Glutamatergic neuron (in vitro differentiated cells): ENCODE results near the gene CORO7. TPM values are rescaled to one million over a fixed set of nuclear protein-coding genes. Genes with fewer than 3 reads are reported as not detected.

Source experiments
- DNase-seq: peaks from one replicate; pipeline ENCODE4 v3.0.0; 2022
- H3K27ac Mint-ChIP-seq: one replicate; pipeline ENCODE4 v1.8.0; 2020; ENCODE audit warnings: mild to moderate bottlenecking, mixed read lengths, inconsistent platforms; ENCODE audit not compliant: unreplicated experiment
- H3K27me3 Mint-ChIP-seq: one replicate; pipeline ENCODE4 v1.8.0; 2020; ENCODE audit warnings: mild to moderate bottlenecking, moderate library complexity, mixed read lengths, inconsistent platforms; ENCODE audit not compliant: unreplicated experiment
- H3K36me3 Mint-ChIP-seq: one replicate; pipeline ENCODE4 v1.8.0; 2020; ENCODE audit warnings: mild to moderate bottlenecking, mixed read lengths, inconsistent platforms; ENCODE audit not compliant: unreplicated experiment
- H3K4me1 Mint-ChIP-seq: one replicate; pipeline ENCODE4 v1.8.0; 2020; ENCODE audit warnings: mild to moderate bottlenecking, low read depth, mixed read lengths, inconsistent platforms; ENCODE audit not compliant: unreplicated experiment
- H3K4me3 Mint-ChIP-seq: one replicate; pipeline ENCODE4 v1.8.0; 2020; ENCODE audit warnings: mild to moderate bottlenecking, mixed read lengths, inconsistent platforms; ENCODE audit not compliant: unreplicated experiment
- H3K9me3 Mint-ChIP-seq: one replicate; pipeline ENCODE4 v1.8.0; 2020; ENCODE audit warnings: mild to moderate bottlenecking, moderate library complexity, mixed read lengths, inconsistent platforms; ENCODE audit not compliant: unreplicated experiment
- total RNA-seq: library from RNA; stranded (reverse); fragmentation: NEBNext Ultra II Directional; extraction: Animal tissue kit (Norgen Biotek cat#: 25700); gene quantifications from one replicate; pipeline ENCODE4 v1.2.1, GENCODE V29; 2021; ENCODE audit not compliant: unreplicated experiment
- TF ChIP-seq, protein P1 (sequence below): fragments of 200-600 bp; sonication (generic); IDR thresholded peaks from one replicate; pipeline ENCODE4 v1.5.0; 2021; ENCODE audit not compliant: partially characterized antibody, unreplicated experiment

Gene CORO7
- total RNA-seq, 1 donor from 2014 or later: 200 TPM

DNA sequence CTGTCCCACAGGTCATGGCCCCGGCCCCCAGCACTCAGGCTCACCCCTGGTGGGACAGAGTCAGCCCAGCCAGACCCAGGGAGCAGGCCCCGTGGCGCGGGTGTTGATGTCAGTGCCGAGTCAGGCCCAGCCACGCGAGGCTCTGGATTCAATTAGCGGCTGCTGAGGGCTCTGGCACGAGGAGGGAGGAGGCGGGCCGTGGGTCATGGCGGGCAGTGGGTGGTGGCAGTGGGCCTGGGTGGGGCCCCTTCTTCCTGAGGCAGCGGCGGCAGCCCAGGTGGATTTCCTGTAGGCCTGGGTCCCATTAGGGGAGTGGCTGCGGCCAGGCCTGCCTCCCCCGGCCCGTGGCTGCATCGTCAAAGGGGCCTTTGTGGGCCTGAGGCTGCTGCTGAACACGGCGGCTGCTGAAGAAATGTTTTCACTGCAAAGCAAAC, 31.9 kb downstream of the CORO7 start:
- Mint-ChIP-seq H3K36me3 (no peaks in the 10 kb centered on the region), H3K4me1 (peaks cover 4% of the 10 kb centered on the region), H3K4me3 (no peak overlapping the region), H3K27me3 (peaks cover 11% of the 10 kb centered on the region), H3K9me3 (peaks cover 6% of the 10 kb centered on the region), H3K27ac (no peak overlapping the region)
- TF ChIP-seq, protein P1, sequence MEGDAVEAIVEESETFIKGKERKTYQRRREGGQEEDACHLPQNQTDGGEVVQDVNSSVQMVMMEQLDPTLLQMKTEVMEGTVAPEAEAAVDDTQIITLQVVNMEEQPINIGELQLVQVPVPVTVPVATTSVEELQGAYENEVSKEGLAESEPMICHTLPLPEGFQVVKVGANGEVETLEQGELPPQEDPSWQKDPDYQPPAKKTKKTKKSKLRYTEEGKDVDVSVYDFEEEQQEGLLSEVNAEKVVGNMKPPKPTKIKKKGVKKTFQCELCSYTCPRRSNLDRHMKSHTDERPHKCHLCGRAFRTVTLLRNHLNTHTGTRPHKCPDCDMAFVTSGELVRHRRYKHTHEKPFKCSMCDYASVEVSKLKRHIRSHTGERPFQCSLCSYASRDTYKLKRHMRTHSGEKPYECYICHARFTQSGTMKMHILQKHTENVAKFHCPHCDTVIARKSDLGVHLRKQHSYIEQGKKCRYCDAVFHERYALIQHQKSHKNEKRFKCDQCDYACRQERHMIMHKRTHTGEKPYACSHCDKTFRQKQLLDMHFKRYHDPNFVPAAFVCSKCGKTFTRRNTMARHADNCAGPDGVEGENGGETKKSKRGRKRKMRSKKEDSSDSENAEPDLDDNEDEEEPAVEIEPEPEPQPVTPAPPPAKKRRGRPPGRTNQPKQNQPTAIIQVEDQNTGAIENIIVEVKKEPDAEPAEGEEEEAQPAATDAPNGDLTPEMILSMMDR: no peak
- peak; percentile 35 for DNase-seq

DNA sequence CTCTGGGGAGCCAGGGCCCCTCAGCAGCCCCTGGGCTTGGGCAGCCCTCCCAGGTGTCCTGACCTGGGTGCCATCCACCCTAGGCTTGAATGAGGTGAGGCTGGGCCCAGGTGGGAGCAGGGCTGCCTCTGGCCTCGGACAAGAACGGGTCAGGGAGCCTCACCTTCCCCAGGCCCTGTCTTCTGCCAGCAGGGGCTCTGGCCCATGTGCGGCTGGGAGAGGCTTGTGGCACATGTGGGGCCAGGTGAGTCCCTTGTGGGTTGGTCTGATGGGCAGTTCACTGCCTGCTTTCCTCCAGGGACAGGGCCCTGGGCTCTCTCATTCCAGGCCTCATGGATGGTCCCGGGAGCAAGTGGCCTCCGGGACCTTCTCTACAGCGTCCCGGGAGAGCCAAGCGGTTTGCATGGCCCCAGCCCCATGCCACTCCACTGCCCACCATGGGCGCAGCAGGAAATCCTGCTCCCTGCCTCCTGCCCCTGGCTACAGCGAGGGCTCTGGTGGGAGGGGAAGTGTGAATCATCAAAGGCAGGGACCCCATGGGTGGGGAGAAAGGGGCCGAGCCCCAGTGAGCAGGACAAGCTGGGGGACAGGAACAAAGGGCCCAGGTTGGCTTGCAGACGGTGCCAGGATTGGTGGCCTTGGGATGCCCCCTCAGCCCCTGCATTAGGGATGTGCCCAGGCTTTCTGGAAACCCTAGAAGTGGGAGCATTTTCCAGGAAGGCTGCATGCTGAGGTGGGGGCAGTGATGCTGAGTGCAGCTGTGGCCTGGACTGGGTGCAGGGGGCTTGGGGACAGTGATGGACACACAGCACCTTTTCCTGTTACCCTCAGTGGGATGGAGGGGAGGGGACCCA, 32.6 kb downstream of the CORO7 start:
- TF ChIP-seq, protein P1: no peak
- peak; percentile 2 for DNase-seq
- Mint-ChIP-seq H3K9me3 (peaks cover 6% of the 10 kb centered on the region), H3K4me3 (no peak overlapping the region), H3K4me1 (peaks cover 2% of the 10 kb centered on the region), H3K27ac (no peak overlapping the region), H3K27me3 (peaks cover 11% of the 10 kb centered on the region), H3K36me3 (no peaks in the 10 kb centered on the region)

DNA sequence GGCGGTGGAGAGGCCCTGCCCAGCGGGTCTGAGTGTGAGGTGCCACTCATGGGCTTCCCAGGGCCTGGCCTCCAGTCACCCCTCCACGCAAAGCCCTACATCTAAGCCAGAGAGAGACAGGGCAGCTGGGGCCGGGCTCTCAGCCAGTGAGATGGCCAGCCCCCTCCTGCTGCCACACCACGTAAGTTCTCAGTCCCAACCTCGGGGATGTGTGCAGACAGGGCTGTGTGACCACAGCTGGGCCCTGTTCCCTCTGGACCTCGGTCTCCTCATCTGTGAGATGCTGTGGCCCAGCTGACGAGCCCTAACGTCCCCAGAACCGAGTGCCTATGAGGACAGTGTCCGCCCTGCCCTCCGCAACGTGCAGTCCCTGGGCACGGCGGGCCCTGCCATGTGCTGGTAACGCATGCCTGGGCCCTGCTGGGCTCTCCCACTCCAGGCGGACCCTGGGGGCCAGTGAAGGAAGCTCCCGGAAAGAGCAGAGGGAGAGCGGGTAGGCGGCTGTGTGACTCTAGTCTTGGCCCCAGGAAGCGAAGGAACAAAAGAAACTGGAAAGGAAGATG, 33.5 kb downstream of the CORO7 start:
- TF ChIP-seq, protein P1: no peak
- Mint-ChIP-seq H3K36me3 (no peaks in the 10 kb centered on the region), H3K4me1 (peaks cover 3% of the 10 kb centered on the region), H3K27me3 (peaks cover 12% of the 10 kb centered on the region), H3K27ac (no peak overlapping the region), H3K4me3 (no peak overlapping the region), H3K9me3 (peaks cover 6% of the 10 kb centered on the region)
- no peak for DNase-seq

DNA sequence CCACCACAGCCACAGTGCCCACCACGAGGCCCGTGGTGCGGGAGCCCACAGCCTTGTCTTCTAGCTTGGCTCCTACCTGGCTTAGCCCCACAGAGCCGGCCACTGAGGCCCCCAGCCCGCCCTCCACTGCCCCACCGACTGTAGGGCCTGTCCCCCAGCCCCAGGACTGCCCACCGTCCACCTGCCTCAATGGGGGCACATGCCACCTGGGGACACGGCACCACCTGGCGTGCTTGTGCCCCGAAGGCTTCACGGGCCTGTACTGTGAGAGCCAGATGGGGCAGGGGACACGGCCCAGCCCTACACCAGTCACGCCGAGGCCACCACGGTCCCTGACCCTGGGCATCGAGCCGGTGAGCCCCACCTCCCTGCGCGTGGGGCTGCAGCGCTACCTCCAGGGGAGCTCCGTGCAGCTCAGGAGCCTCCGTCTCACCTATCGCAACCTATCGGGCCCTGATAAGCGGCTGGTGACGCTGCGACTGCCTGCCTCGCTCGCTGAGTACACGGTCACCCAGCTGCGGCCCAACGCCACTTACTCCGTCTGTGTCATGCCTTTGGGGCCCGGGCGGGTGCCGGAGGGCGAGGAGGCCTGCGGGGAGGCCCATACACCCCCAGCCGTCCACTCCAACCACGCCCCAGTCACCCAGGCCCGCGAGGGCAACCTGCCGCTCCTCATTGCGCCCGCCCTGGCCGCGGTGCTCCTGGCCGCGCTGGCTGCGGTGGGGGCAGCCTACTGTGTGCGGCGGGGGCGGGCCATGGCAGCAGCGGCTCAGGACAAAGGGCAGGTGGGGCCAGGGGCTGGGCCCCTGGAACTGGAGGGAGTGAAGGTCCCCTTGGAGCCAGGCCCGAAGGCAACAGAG, 34.2 kb downstream of the CORO7 start:
- no peak for DNase-seq

More for the DNA sequence above, 34.2 kb downstream of the CORO7 start:
- Mint-ChIP-seq H3K27me3 (peaks cover 14% of the 10 kb centered on the region), H3K4me3 (no peak overlapping the region), H3K4me1 (peaks cover 5% of the 10 kb centered on the region), H3K27ac (no peak overlapping the region), H3K9me3 (peaks cover 6% of the 10 kb centered on the region), H3K36me3 (no peaks in the 10 kb centered on the region)
- TF ChIP-seq, protein P1: no peak
